Measurements from ENCODE around the gene SLC13A3.

The SLC13A3 gene

GRCh38 chr20:46552460-46553420, 98.5 kb downstream of the SLC13A3 start:
- peak; percentile 30 for DNase-seq

- DNase-seq, result no peak
Measured at GRCh38 chr20:46551522-46552381, 99.5 kb downstream of the SLC13A3 start.

GRCh38 chr20:46550461-46550860, 100.8 kb downstream of the SLC13A3 start, which contains the start of gene OCSTAMP:
Gene OCSTAMP, minus strand, starts transcription at chr20:46550654. Its CDS starts 94 bp downstream, at chr20:46550560.
- DNase-seq, result no peak

- no peak for DNase-seq
Measured at GRCh38 chr20:46549188-46549972, 101.9 kb downstream of the SLC13A3 start.

GRCh38 chr20:46548688-46549087, 102.6 kb downstream of the SLC13A3 start:
- DNase-seq, result no peak

- DNase-seq, result no peak
Measured at GRCh38 chr20:46547995-46548394, 103.3 kb downstream of the SLC13A3 start.

GRCh38 chr20:46546936-46547335, 104.3 kb downstream of the SLC13A3 start:
- no peak for DNase-seq

GRCh38 chr20:46546298-46546697, 105.0 kb downstream of the SLC13A3 start:
- no peak for DNase-seq

GRCh38 chr20:46545827-46546138, 105.5 kb downstream of the SLC13A3 start:
- DNase-seq, result no peak

GRCh38 chr20:46545077-46545826, 106.0 kb downstream of the SLC13A3 start:
- peak; percentile 32 for DNase-seq

GRCh38 chr20:46544576-46544975, 106.7 kb downstream of the SLC13A3 start:
- no peak for DNase-seq

GRCh38 chr20:46543959-46544358, 107.3 kb downstream of the SLC13A3 start:
- no peak for DNase-seq

GRCh38 chr20:46543033-46543432, 108.2 kb downstream of the SLC13A3 start:
- no peak for DNase-seq

GRCh38 chr20:46541229-46541935, 109.9 kb downstream of the SLC13A3 start:
- no peak for DNase-seq

- no peak for DNase-seq
Measured at GRCh38 chr20:46539113-46539512, 112.1 kb downstream of the SLC13A3 start.

- DNase-seq, result no peak
Measured at GRCh38 chr20:46530640-46531039, 120.6 kb downstream of the SLC13A3 start.

- no peak for DNase-seq
Measured at GRCh38 chr20:46523696-46524328, 127.4 kb downstream of the SLC13A3 start.

GRCh38 chr20:46523108-46523507, 128.2 kb downstream of the SLC13A3 start:
- no peak for DNase-seq

- DNase-seq, result peak; percentile 53
Measured at GRCh38 chr20:46520976-46521579, 130.2 kb downstream of the SLC13A3 start.

- DNase-seq, result no peak
Measured at GRCh38 chr20:46520540-46520939, 130.7 kb downstream of the SLC13A3 start.
